ENCODE measurements around the gene BCAS4. TPM values are rescaled to one million over a fixed set of nuclear protein-coding genes. Genes with fewer than 3 reads are reported as not detected.

Gene BCAS4
- total RNA-seq, 1 experiment from 2014 or later, result 34.8 TPM

DNA sequence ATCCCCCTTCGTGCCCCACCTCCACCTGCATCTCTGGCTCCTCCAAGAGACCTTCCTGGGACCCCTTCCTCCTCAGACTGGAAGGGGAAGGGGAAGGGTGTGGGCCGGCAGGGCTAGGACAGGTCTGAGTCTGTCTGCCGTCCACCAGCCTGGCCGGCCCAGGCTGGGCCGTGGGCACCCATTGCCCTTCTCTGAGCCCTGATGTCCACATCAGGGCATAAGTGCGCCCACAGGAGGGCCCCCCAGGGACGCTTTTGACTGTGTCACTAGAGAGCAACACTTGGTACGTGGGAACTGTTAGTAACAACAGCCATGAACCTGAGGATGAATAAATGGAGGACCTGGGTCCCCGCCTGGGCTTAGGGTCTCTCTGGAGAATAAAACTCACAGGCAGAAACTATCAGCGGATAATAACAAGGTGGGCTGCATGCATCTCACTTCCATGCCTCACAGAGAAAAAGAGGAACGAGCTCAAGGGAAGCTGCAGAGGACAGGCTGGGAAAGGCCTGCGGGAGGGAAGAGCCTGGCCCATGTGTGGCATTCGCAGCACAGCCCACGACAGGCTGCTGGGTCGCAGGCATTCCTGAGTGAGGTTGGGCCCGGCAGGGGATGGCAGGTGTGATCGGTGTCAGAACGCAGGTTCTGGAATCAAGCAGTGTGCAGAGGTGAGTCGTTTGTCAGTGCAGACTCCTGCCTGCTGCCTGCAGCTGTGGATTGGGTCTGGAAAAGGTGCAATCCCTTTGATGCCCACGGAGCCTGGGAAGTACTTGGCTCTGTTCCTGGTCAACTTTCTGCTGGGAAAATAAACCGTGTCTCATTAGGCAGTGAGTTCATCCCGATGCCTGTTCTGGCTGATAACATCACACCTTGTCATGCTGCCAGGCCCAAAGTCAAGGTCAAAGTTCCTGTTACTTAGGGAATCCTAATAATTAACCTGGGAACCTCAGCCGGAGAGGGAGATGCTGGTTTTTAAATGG is 60.9 kb downstream of the BCAS4 start:
- H3K4me1 ChIP-seq (ENCODE audit: control insufficient read depth, insufficient read depth, low read length), result peaks cover 6% of the 10 kb centered on the region
- in situ Hi-C loops (cut with HindIII; ENCODE audit: low pct_unique_long_range_greater_than_20kb, low sequenced_read_pairs) (no loop called here), intact Hi-C loops (cut with micrococcal nuclease; ENCODE audit: unreplicated experiment) (no loop called here)
- ChIA-PET POLR2A (interaction anchor here (0.6 kb wide), 1 partner anchor 123 kb away, joined by 3 read pairs; no protein-coding TSS in a partner anchor), CTCF (interaction anchor here (0.5 kb wide), 1 partner anchor 9 kb away, joined by 6 read pairs; no protein-coding TSS in a partner anchor)
- H3K27me3 ChIP-seq (ENCODE audit: control insufficient read depth, insufficient read depth, low read length), result no peaks in the 10 kb centered on the region
- TF ChIP-seq SIN3A (IDR thresholded peaks at IDR 0.05; ENCODE audit: borderline replicate concordance, insufficient read depth, low read depth, low read length) (no peak), TCF7L2 (IDR thresholded peaks at IDR 0.05; ENCODE audit: low read depth, low read length) (peak; percentile 74), POLR2AphosphoS5 (IDR thresholded peaks at IDR 0.05; ENCODE audit: low read depth, low read length) (no peak)
- TF ChIP-seq, protein P1, sequence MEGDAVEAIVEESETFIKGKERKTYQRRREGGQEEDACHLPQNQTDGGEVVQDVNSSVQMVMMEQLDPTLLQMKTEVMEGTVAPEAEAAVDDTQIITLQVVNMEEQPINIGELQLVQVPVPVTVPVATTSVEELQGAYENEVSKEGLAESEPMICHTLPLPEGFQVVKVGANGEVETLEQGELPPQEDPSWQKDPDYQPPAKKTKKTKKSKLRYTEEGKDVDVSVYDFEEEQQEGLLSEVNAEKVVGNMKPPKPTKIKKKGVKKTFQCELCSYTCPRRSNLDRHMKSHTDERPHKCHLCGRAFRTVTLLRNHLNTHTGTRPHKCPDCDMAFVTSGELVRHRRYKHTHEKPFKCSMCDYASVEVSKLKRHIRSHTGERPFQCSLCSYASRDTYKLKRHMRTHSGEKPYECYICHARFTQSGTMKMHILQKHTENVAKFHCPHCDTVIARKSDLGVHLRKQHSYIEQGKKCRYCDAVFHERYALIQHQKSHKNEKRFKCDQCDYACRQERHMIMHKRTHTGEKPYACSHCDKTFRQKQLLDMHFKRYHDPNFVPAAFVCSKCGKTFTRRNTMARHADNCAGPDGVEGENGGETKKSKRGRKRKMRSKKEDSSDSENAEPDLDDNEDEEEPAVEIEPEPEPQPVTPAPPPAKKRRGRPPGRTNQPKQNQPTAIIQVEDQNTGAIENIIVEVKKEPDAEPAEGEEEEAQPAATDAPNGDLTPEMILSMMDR (IDR thresholded peaks at IDR 0.05), result no peak
- TF ChIP-seq, protein P2, sequence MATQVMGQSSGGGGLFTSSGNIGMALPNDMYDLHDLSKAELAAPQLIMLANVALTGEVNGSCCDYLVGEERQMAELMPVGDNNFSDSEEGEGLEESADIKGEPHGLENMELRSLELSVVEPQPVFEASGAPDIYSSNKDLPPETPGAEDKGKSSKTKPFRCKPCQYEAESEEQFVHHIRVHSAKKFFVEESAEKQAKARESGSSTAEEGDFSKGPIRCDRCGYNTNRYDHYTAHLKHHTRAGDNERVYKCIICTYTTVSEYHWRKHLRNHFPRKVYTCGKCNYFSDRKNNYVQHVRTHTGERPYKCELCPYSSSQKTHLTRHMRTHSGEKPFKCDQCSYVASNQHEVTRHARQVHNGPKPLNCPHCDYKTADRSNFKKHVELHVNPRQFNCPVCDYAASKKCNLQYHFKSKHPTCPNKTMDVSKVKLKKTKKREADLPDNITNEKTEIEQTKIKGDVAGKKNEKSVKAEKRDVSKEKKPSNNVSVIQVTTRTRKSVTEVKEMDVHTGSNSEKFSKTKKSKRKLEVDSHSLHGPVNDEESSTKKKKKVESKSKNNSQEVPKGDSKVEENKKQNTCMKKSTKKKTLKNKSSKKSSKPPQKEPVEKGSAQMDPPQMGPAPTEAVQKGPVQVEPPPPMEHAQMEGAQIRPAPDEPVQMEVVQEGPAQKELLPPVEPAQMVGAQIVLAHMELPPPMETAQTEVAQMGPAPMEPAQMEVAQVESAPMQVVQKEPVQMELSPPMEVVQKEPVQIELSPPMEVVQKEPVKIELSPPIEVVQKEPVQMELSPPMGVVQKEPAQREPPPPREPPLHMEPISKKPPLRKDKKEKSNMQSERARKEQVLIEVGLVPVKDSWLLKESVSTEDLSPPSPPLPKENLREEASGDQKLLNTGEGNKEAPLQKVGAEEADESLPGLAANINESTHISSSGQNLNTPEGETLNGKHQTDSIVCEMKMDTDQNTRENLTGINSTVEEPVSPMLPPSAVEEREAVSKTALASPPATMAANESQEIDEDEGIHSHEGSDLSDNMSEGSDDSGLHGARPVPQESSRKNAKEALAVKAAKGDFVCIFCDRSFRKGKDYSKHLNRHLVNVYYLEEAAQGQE (IDR thresholded peaks at IDR 0.05; ENCODE audit: insufficient read depth in 1 of 2, low read depth in 2 of 2, low read length in 1 of 2), result no peak
- H3K27ac ChIP-seq (ENCODE audit: low read length), result no peak overlapping the region
- no TSS peak for BruUV-seq (replicated peaks)
- H3K36me3 ChIP-seq (ENCODE audit: control insufficient read depth, insufficient read depth, low read length), result no peaks in the 10 kb centered on the region
- H3K4me3 ChIP-seq (ENCODE audit: low read depth in 2 of 2, low read length in 2 of 2), result no peak overlapping the region
- peak; percentile 56 for ATAC-seq
- no peaks in the 10 kb centered on the region for H3K9me3 ChIP-seq (ENCODE audit: control insufficient read depth, insufficient read depth, low read depth, low read length)
- no peak for DNase-seq (ENCODE audit: low read depth, low spot score)

DNA sequence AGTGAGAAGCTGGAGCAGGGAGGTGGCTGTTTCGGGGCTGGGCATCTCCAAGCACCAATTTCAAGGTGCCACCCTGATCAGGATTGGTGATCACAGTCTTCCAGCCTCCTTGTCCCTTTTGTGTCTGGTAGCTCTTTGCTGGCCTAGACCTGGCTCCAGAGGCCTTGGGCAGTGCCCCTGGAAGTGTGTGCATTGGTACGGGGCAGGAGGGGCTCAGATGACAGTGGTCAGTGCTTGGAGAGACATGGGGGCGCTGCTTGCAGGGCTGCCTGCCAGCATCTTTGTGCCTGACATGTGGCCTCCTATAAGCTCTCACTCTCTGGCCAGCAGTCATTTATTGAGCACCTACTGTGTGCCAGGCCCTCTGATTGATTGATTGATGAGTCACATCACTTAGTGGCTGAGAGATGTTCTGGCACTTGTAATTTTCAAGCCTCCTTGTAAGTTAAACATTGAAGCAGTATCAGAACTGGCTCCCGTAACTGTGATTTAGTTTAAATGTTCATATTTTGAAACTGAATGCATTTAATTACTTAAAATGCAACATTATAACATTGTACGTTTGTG is 61.7 kb downstream of the BCAS4 start:
- TF ChIP-seq POLR2AphosphoS5 (IDR thresholded peaks at IDR 0.05; ENCODE audit: low read depth, low read length), result no peak
- TF ChIP-seq, protein P2 (IDR thresholded peaks at IDR 0.05; ENCODE audit: insufficient read depth in 1 of 2, low read depth in 2 of 2, low read length in 1 of 2), result no peak
- no peak for TF ChIP-seq TCF7L2 (IDR thresholded peaks at IDR 0.05; ENCODE audit: low read depth, low read length)
- TF ChIP-seq, protein P1 (IDR thresholded peaks at IDR 0.05), result no peak
- no peak for TF ChIP-seq SIN3A (IDR thresholded peaks at IDR 0.05; ENCODE audit: borderline replicate concordance, insufficient read depth, low read depth, low read length)
- intact Hi-C loops (cut with micrococcal nuclease; ENCODE audit: unreplicated experiment) (no loop called here), in situ Hi-C loops (cut with HindIII; ENCODE audit: low pct_unique_long_range_greater_than_20kb, low sequenced_read_pairs) (no loop called here)
- H3K27me3 ChIP-seq (ENCODE audit: control insufficient read depth, insufficient read depth, low read length), result no peaks in the 10 kb centered on the region
- no peak overlapping the region for H3K4me3 ChIP-seq (ENCODE audit: low read depth in 2 of 2, low read length in 2 of 2)
- ATAC-seq, result peak; percentile 21; the same call in 1 of the 2 replicates
- ChIA-PET POLR2A (interaction anchor here (0.6 kb wide), 1 partner anchor 124 kb away, joined by 3 read pairs; no protein-coding TSS in a partner anchor), CTCF (no interaction called here)
- peaks cover 6% of the 10 kb centered on the region for H3K4me1 ChIP-seq (ENCODE audit: control insufficient read depth, insufficient read depth, low read length)
- BruUV-seq (replicated peaks), result no TSS peak
- H3K9me3 ChIP-seq (ENCODE audit: control insufficient read depth, insufficient read depth, low read depth, low read length), result no peaks in the 10 kb centered on the region
- no peaks in the 10 kb centered on the region for H3K36me3 ChIP-seq (ENCODE audit: control insufficient read depth, insufficient read depth, low read length)
- no peak overlapping the region for H3K27ac ChIP-seq (ENCODE audit: low read length)
- no peak for DNase-seq (ENCODE audit: low read depth, low spot score)

Measured in Panc1 (cell line).